Stimulated activated CD4-positive, alpha-beta T cell treated with anti-CD3 and anti-CD28 coated beads, Interleukin-15, amount 100 ng/mL, for 24 hours (primary cell): ENCODE measurements around the gene EEFSEC.

Experiments used
- DNase-seq: peaks from one replicate; pipeline ENCODE4 v3.0.0-alpha.2; 2020

The EEFSEC gene

DNA sequence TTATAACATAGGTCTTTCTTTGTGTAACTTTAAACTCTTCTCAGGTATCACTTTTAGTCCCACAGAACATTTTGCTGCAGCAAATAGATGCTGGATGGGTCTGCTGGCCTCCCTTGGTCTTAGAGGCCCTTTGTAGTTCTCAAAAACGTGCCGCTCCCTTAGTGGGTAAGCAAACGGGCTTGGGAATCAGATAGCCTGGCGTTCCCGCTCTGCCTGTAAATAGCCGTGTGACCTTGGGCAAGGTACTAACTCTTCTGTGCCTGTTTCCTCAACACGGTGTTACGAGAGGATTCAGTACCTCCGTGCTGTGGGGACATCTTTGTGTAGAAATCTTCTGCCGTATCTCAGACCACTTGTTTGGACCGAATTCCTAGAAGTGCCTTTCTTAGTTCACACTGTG, 249.0 kb downstream of the EEFSEC start:
- no peak for DNase-seq

- DNase-seq = no peak
Measured at GRCh38 chr3:128402998-128403397, 249.7 kb downstream of the EEFSEC start.

DNA sequence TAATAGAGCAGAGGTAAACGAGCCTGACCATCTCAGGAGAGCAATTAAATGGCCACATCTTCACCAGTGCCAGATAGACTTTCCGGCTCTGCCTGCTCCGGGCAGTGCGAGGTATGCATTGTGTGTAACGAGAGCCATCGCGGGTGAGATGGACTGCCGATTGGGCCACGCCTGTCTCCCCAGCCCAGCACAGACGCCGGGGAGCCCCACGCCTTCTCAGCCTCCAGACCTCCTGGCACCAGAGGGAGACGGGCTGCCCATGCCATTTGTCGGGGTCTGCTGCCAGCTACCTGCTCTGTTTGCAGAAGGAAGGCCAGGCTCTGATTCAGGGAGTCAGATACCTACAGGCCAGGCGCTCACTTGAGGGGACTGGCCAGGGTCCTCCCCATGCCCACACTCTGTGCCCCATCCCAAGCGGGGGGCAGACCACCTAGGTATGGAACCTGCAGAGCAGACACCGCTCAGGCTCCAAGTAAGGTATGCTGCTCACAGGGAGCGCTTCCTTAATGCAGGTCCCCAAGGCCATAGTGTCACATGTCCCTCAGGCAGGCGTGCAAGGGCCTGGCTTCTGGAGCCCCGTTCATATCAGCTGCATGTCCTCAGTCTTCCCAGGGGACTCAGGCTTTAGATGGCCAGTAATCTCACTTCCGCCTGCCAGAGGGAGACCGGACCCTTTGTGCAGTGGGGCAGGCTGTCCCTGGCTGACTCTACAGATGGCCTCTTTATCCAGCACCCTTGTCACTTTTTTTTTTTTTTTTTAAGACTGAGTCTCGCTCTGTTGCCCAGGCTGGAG, 251.2 kb downstream of the EEFSEC start:
- DNase-seq = no peak

DNA sequence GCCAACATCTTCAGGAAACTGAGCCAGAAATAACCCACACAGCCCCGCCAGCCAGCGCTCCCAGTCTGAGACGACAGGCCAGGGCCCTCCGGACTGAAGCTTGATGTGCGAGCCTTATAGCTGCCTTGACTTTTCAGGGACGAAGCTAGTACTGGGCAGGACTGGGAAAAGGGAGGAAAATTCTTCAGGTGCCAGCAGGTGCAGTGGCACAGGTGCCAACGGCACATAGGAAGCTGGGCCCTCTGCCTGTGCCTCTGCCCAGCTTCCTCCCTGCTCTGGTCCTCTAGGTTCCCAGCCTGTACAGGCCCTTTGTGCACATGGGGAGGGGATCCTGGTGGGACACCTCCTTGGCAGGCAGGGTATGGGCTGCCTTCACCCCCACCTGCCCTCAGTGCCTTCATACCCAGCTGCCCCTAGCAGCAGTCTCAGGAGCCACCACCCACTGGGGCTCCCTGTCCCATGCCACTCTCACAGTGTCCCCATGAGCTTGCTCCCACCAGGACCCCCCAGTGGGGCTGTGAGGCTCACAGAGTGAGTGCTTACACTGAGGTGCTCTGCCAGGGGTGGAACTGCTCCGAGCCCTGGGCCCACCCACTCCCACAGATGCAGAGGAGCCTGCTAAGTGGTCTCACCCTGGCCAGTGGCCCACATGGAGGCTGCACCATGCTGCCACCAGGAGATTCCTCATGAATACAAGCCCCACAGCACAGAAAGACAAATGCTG, 252.4 kb downstream of the EEFSEC start:
- DNase-seq = no peak

DNA sequence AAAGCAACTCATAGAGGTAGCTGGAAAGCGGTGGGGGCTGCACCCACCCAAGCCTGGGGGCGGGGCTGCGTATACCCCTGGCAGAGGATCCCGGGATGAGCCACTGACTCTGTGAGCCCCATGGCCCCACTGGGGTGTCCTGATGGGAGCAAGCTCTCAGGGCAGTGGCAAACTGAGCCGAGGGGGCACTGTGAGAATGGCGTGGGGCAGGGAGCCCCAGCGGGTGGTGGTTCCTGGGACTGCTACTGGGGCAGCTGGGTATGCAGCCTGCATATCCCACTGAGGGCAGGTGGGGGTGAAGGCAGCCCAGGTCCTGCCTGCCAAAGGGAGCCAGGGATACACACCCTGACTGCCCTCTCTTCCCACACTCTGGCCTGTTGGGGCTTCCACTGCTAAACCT, 254.0 kb downstream of the EEFSEC start:
- DNase-seq = no peak

- no peak for DNase-seq
Measured at GRCh38 chr3:128408012-128408692, 254.9 kb downstream of the EEFSEC start.

DNA sequence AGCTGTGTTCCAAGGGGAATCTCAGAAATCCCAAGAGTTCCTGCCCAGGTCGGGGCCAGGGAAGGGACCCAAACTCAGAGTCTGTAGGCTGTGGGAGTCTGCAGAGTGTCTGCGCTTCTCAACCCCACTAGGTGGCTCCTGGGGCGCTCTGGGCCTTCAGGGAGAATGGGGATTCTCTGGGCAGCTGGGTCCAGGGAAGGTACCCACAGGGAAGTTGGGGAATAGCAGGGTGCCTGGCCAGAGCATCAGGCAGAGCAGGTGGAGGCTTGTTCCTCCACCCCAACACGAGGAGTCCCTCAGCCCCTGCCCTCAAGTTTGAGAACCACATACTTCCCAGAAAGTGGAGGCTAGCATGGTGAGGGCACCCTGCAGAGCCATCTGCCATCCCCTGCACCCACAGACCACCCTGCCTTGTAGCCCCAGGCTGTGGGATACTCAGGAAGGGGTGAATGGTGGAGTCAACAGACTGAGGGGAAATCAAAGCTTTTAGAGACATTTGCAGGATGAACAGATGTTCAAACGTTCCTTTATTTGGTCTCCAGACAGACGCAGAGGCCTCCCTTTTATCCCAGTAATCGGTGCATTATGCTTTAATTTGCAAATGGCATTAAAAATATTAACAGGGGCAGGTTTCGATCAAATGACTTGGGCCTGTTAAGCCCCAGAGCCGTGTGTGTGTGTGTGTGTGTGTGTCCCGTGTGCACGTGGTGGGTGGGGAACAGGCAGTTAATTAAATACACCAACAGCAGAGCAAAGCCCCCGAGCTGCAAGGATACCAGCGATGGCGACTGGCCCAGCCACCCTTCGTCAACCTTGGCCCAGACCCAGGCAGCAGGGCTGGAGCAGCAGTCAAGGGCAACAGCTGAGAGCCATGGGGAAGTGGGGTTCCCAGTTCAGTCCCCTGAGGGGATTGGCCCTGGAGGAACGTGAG, 255.7 kb downstream of the EEFSEC start:
- DNase-seq = no peak

DNA sequence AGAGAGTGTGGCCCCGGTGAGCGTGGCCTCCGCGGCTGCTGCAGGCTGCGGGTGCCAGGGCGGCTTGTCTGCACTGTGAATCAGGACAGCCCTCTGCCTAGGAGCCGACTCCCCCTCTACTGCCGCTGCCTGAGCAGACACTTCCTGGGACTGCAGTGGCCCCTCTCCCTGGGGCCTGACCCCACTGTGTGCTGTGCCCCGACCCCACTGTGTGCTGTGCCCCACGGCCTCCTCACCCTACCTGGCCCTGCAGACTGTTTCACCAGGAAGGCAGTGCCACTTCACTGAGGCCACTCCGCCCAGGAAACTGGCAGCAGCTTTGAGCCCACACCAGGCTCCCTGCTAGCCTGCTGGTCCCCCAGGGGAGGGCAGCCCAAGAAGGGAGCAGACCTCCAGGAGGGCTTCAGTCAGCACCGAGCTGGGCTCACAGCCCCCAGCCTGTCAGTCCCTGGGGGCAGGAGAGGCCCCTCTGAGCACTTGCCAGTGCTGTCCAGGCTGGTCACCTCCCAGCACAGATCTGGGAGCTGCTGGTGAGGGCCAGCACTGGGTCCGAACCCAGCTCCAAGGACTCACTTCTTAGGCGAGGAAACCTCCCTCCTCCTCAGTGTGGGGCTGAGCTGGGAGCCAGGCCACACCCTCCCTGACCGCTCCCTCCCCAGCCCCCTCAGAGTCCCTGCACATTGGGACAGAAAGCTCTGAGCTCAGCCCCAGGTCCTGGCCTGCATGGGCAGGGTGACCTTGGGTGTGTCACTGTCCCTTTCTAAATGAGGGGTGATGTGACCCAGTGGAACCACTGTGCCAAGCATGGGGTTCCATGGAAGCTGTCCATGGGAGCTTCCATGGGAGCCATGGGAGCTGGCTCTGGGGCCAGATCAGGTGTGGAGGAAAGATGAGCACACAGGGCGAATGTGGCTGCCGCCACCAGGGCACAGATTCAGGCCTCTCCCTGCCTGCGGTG, 256.6 kb downstream of the EEFSEC start:
- no peak for DNase-seq

DNA sequence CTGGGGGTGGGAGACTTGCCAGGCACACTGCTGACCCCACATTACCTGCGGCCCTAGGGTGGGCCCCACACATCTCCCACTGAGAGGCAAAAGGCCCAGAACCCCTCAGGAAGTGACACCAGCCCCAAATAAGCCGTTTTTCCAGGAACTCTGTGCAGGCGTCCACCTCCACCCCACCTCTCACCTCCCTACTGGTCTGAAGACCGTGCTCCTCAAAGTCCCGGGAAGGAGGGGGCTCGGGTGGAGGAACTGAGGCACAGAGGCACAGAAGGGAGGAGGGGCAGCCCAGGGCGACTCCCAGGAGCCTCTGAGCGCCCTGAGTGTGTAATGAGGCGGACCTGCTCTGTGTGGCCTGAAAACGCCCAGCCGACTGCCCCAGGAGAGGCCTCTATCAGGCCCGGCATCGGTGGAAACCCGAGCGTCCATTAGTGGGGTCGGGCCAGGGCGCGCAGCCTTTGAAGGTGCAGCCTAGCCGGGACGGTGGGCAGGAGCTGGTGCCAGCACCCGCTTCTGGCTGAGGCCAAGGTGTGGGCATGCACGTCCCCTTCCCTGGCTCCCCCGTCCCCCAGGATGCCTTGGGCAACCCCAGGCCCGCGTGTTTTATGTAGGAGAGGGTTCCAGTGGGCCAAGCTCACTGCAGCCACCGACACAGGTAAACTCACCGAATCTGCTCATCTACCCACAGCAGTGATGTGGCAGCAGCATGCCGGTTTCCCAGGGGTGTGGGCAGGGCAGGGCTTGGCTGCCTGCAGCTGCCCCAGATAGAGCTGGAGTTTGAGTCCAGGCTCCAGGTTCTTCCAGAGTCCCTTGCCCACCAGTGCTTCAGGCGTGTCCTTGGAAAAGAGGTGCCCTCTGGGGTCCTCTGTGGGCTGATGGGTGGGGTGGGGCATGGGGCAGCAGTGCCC, 257.6 kb downstream of the EEFSEC start:
- no peak for DNase-seq

DNA sequence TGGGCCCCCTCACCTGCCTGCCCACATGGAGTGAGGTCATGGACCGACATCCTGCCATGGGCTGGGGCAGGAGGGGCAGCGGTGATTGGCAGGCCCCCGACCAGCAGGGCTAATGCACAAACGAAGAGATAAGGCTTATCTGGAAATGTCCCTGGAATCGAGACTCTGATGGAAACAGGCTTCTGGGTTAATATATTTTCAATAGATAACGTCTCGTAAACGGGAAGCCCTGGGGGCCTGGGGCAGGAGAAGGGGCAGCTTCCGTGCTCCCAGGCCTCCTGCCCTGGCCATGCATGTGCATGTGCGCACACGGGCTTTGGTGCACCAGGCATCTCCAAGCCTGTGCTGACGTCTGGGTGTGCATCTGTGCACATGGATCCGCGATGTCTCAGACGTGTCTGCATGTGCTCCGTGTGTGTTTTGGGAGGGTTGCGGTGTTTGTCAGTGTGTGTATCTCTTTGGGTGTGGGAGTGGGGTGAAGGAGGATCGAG, 258.3 kb downstream of the EEFSEC start:
- no peak for DNase-seq

DNA sequence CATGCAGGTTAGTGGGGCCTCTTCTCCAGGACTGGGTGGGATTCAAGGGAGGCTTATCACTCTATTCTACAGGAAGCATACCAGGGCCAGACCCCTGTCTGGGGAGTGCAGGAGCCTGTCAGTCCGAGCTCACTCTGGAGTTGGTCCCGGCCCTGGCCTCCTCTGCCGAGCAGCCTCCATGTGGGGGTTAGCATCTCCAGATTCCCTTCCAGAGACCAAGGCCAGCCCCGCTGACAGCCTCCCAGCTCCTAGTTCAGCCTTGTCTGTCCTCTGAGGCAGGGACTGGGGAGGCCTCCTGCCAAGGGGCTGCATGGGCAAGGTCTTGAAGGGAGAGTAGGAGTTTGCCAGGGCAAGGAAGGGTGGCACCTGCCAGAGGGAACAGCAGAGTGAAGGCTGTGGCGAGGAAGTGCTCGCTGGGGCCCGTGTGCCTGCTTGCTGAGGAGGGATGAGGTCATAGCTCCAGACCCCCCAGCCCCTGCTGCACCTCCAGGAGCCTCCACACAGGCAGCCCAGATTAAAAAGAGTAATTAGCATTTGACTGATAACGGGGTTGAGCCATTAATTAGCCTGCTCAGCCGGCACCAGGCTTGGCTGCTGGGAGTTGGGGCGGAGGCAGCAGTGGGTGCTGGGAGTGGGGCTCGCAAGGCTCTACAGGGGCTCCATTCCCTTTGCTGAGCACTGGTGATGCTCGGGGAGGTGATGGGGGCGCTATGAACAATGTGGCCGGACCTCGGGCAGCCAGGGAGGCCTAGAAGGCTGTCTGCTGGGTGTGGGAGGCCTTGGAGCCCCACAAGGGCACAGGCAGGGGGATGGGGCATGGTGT, 259.1 kb downstream of the EEFSEC start:
- no peak for DNase-seq

DNA sequence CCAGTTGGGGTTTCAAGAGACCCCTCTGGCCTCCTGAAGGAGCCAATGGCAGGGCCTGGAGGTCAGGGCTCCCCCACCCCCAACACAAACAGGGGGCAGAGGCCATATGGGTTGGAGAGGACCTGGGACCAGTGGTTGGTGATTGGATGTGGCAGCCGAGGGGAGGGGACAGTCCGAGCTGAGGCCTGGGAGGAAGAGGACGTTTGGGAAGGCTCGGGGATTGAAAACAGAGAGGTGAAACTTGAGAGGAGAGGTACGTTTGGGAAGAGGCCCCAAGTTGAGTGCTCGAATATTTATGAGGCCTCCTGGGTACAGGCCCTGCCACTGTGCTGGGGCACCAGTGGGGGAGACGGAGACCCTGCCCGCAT, 259.7 kb downstream of the EEFSEC start:
- no peak for DNase-seq

DNA sequence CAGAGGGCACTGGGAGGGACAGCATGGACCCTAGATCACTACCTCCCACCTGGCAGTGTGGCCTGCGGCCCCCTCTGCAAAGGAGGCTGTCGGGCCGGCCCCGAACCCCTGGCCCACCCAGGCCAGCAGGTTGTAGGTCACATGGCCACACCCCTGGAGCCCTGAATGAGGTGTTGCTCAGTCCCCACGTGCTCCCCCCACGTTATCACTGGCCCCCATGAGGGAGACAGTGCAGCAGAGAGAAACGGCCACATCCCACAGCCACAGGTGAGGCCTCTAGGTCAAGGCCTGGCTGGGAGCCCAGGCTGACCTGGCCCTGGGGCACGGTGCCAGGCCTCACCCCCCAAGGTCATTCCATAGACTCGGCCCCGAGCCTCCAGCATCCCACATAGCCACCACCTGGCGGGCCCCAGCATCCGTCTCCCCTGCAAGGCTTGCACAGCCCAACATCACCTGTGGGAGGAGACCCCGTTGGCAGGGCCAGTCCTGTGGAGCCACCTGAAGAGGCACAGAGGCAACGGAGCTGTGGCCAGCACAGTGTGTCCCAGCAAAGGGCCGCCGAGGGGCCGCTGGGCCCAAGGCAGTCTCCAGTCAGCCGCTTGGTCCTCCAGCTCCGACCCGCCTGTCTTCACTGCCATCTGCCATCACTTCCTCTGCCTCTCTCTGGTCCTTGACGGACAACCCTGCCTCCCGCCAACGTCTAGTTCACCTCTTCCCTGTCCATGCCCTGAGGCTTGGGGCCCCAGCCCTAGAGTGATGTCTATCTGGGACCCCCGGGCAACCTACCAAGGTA, 260.3 kb downstream of the EEFSEC start:
- no peak for DNase-seq

DNA sequence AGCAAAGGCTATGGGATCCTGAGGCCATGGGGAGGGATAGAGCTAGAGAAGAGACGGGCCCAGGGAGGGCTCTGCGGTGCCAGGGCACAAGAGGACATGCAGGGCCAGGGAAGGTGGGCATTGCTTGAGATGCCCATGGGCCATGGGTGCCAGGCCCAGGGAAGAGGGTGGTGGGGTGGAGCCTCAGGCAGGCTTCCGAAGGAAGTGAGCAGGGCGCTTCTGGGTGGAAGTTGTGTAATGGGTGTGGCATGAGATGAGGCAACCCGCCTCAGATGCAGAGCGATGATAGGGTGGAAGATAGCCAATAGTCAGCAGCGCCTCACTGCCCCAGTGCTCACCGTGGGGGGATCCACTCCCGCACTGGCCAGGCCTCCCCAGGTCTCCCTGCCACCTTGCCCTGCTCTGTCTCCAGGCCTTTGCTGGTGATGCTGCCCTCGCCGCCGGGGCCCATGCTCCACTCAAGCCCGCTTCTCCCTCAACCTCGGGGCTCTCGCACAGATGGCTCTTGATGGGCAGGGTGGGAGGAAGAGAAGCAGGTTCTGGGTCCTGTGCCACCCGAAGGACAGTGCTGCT, 262.0 kb downstream of the EEFSEC start:
- no peak for DNase-seq

- DNase-seq = no peak
Measured at GRCh38 chr3:128415773-128416577, 262.7 kb downstream of the EEFSEC start.

DNA sequence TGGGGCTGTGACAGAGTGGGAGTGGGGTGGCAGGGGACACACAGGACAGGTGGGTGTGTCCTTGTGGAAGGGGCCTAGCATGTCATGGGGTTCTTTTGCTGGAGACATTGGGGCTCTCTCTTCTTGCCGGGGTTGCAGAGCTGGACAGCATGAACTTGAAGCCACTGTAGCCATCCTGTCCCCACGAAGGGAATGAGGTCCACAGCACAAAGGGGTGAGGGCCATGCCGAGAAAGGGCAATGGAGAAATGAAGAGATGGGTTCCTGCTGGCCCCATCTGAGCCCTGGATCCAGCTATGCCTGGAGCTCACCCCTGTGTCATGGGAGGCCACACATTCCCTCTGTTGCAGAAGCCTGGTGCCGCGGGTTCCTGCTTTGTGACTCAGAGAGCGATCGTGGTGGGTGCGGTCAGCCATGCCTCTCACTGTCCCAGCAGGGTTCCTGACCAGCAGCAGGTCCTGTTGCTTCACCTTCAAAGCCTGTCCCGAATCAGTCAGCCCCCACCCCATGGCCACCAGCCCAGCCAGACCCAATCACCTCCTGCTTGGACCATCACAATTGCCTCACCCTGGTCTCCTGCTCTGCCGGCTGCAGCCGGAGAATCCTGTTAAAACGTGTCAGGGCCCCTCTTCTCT, 263.4 kb downstream of the EEFSEC start:
- no peak for DNase-seq

GRCh38 chr3:128418900-128419299, 265.6 kb downstream of the EEFSEC start:
- DNase-seq = no peak
